GM21717 (cell line): Measurements from ENCODE around the gene MAP10.
"Not testable (repeated sequence)": the region's sequence is repeated elsewhere in the genome, so short reads cannot be mapped to it uniquely, and the experiment has no call there.

Source experiments
- ATAC-seq: cut with Tn5 transposase; IDR thresholded peaks from one replicate; pipeline ENCODE4 v1.9.1; 2021; ENCODE audit warnings: mild to moderate bottlenecking, moderate library complexity; ENCODE audit not compliant: unreplicated experiment

MAP10 gene, protein sequence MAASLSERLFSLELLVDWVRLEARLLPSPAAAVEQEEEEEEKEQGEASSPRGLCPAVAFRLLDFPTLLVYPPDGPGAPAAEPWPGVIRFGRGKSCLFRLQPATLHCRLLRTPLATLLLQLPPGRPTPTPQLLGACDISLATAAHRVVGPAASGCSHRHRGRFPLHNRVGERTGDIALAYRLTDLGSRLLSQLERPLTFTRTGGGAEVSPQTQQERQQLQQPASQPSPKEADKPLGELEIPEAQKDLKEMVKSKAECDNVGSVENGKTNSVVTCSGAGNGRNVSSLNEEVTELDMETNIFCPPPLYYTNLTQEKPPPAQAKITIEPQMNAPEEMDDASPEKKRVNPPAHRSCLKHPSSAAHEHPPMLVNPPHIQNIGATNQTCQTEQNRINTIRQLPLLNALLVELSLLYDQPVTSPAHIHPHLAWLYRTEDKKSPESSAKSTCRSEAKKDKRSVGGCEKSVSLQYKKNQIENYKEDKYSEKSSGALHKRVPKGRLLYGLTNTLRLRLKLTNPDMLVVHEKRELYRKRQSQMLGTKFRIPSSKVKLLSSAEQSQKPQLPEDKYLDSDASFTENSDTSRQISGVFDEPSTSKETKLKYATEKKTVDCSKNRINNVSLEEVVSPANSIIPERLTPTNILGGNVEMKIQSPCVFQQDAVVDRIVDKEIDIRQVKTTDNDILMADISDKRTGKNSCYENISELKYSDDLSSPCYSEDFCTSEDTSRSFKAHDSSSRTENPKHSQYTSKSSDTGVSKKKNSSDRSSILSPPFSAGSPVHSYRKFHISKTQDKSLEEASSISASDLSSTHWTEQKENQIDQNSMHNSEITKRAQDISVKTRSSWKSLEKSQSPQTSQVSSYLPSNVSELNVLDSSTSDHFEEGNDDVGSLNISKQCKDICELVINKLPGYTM

GRCh38 chr1:232805269-232806185, at the start of gene MAP10:
MAP10 (plus strand) TSS chr1:232805416; CDS start chr1:232805450, 34 bp downstream.
- ATAC-seq, result peak; percentile 95

DNA sequence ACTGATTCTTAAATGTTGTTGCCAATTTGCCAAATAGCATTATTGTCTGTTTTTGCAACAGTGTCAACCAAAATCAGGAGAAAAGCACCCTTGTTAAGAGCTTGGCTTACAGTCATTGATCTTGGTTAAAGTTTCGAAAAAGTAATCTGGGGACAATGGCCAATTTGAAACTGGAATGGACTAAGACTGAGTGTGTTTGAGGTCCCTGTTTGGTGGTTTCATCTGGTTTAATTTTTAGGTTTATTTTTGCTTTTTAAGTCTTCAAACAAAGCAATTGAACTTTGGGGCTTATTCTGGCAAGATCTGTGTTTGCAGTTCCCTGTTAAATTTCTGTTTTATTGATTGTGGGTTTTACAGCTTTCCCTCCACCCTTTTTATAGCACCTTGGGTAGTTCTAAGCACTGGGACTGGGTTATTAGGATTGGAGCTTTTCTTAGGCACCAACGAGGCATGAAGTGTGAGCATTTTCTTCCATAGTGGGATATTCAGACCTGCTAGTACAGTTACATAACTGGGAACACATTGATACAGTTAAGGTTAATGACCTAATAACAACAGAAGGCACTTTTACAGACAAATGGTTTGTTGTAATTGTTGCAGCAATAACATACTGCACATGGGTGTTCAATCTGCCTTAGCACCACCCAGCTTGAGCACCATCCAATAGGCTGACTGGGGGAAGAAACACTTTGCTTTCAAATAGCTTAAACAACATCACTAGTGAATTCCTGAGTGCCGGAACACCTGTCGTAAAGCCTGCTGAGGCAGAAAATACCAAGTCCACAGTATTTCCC, 40.6 kb upstream of the MAP10 start:
- ATAC-seq, result no peak

- no peak for ATAC-seq
Observed at GRCh38 chr1:232765542-232765941, 39.7 kb upstream of the MAP10 start.

DNA sequence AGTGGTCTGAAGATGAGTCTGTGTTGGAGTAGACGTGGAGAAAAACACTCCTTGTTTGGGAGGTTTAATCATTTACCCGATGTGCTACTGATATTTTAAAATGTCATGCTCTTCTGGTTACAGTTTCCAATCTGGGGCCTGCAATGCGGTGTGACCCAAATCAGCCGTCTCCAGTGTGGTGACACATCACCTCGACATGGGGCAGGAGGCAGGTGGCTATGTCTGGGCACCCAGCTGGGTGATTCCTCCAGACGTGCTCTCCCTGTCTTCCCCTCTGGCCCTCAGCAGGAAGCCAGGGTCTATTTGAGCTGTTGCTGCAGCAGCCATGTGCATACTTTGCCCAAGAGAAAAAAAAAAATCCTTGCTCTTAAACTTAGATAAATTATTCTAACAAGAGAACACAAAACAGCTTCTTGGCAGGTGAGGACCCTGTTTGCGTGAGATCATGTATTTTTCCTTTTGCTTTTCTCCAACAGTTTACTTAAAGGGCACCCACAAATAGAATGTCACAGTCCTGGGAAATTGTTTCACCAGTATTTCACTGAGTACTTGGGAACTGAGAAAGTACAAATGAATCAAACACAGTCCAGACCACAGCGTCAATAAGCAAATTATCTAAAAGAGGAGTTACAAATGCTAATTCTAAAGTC, 38.9 kb upstream of the MAP10 start:
- no peak for ATAC-seq

DNA sequence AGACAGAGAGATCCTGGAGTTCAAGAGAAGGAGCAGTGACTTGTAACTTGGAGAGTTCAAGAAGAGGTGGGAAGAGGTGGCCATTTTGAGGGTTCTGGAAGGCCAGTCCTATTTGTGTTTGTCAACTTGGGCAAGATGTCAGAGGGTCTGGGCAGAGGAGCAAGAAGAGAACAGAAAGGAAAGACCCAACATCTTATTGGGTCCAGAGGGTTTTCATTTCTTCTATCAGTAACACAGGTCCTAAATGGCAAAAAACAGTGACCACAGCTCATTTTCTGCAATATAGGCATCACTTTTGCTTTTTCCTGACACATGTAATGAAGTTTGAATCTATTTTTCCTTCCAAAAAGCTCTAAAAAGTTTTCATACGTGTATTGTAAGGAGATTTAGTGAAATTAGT, 38.3 kb upstream of the MAP10 start:
- ATAC-seq, result no peak

GRCh38 chr1:232767305-232768074, 37.7 kb upstream of the MAP10 start:
- no peak for ATAC-seq

DNA sequence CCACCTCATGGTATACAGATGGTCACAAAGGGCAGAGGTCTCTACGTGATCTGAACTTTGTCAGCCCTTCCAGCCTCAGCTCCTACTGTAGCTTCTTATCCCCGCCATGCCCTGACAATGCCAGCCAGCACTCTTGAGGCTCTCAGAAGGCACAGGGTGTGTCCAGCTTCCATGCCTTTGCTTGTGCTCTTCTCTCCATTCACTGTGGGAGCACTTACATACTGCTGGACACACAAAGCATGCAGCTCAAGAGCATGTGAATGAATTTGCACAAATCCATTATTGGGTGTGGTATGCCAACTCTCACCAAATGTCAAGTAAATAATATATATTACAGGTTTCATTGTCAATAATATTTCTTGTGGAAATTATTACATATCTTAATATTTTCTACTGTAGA, 36.4 kb upstream of the MAP10 start:
- ATAC-seq, result no peak

GRCh38 chr1:232769733-232770132, 35.5 kb upstream of the MAP10 start:
- ATAC-seq, result no peak

- no peak for ATAC-seq
Observed at GRCh38 chr1:232773752-232774151, 31.5 kb upstream of the MAP10 start.

- ATAC-seq, result no peak
Observed at GRCh38 chr1:232776526-232777106, 28.6 kb upstream of the MAP10 start.

DNA sequence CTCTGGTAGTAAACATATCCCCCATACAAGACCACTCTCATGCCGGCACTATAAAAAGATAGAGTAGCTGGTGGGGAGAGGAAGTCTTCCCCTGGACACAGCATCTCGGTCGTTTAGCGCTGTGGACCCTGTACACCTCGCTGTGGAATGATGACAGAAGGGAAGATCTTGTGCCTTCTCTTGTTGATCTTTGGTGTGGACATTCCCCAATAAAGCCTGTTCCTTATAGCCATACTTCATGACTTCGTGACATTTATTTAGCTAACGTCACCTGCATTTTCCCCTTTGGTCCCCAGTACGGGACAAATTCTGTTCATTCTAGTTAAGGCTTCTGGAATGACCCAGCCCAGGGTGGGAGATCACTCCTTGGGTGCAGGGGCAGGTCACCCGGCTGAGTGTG, 24.9 kb upstream of the MAP10 start:
- ATAC-seq, result no peak

DNA sequence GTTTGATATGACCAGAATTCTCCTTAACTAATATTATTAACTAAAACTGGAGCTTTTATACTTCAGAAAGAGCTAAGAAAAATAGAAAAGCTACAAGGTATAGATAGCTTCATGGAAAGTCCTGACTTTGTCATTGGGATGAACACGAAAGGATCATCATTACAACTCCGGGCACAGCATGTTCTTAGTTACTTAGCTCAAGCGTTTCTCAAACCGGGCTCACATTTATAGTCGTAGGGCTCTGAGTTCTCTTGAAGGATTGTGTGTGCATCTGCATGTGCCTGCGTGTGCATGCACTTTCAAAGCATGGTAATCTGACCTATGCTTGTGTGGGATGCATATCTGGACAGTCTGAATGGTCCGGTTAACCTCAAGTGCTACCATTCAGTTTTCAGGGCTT, 20.4 kb upstream of the MAP10 start:
- ATAC-seq, result no peak

DNA sequence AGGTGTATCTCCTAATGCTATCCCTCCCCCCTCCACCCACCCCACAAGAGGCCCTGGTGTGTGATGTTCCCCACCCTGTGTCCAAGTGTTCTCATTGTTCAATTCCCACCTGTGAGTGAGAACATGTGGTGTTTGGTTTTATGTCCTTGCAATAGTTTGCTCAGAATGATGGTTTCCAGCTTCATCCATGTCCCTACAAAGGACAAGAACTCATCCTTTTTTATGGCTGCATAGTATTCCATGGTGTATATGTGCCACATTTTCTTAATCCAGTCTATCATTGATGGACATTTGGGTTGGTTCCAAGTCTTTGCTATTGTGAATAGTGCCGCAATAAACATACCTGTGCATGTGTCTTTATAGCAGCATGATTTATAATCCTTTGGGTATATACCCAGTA, 19.6 kb upstream of the MAP10 start:
- not testable (repeated sequence) for ATAC-seq

DNA sequence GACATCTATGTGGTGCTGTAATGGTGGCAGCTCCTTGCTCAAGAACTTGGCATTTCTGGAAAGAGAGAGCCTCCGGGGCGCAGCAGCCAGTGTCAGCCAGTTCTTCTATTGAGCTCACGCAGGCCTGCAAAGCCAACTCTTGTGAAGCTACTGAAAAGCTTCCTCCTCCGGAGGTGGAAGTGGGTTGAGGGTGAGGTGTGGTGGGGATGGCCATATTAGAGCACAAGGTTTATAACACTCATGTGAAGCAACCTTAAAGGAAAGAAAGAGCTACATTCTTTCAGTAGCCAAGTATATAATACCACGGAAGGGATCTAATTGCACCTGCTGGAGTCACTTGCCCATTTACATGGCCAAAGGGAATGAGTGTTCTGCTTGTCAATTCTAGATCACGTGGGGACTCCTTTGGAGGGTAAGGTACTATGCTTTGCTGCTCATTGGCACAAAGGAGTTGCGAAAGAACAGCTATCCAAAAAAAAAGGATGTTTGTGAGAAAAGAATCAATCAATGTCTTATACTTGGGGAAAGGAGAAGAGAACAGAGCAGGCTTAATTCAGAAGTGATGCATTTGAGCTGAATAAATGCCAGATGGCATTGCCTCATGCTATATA, 18.3 kb upstream of the MAP10 start:
- no peak for ATAC-seq

GRCh38 chr1:232788235-232788872, 16.9 kb upstream of the MAP10 start:
- ATAC-seq, result no peak

DNA sequence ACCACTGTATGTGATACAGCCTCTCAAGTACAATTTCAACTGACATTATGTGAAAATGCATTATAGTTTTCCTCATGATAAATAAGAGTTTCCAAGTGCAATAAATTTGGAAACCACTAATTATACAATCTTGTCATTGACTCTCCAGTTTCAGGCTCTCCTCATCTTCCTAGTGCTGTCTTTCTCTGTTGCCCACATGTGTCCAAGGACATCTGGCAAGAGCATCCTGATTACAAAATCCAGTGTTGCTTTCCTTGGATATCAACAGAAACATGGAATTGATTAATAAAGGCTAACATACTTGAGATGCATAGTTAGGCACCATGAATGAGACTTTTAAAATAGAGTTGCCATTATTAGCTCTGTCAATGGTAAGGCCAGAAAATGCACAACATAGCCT, 15.6 kb upstream of the MAP10 start:
- ATAC-seq, result no peak

- ATAC-seq, result no peak
Observed at GRCh38 chr1:232792949-232793348, 12.3 kb upstream of the MAP10 start.

GRCh38 chr1:232793944-232794343, 11.3 kb upstream of the MAP10 start:
- no peak for ATAC-seq
